ENCODE measurements around the gene IPMK. TPM values are rescaled to one million over a fixed set of nuclear protein-coding genes. Genes with fewer than 3 reads are reported as not detected.

The IPMK gene
- total RNA-seq, 8 experiments from 2014 or later: 8.5 to 12.4 (median 11.6) TPM

- H3K27ac ChIP-seq: no peak overlapping the region
- WGBS, 10 experiments: 0 to 77% (median 45%) methylated on average over 1 to 3 of the region's 3 CpGs; no CpG with 5 or more reads in 2 of the 10 experiments
- in situ Hi-C loops (cut with MboI; ENCODE audit: low pct_unique_long_range_greater_than_20kb in 2 of 9, low sequenced_read_pairs in 9 of 9, unreplicated experiment in 9 of 9): loop anchor here in 3 of 9 experiments (5.0 to 25.0 kb wide), 2 partner anchors 98 to 103 kb away; no protein-coding TSS in a partner anchor
- no peaks in the 10 kb centered on the region for H3K4me1 ChIP-seq (replicated peaks in 1 of 2)
- no peak overlapping the region for H3K4me3 ChIP-seq
- peak in 3 of 8 experiments; percentile 86 to 99 (median 99) for ATAC-seq (replicated peaks in 6 of 8)
Measured at GRCh38 chr10:58189269-58189668, 78.4 kb downstream of the IPMK start.

GRCh38 chr10:58184120-58184670, 83.5 kb downstream of the IPMK start:
- H3K4me1 ChIP-seq (replicated peaks in 1 of 2): no peaks in the 10 kb centered on the region
- H3K27ac ChIP-seq: no peak overlapping the region
- 76 to 96% (median 90%) methylated on average over 2 to 7 of the region's 7 CpGs; no CpG with 5 or more reads in 1 of the 10 experiments for WGBS, 10 experiments
- in situ Hi-C loops (cut with MboI; ENCODE audit: low pct_unique_long_range_greater_than_20kb in 2 of 9, low sequenced_read_pairs in 9 of 9, unreplicated experiment in 9 of 9): loop anchor here in 2 of 9 experiments (25.0 kb wide), 1 partner anchor 103 kb away; no protein-coding TSS in a partner anchor
- no peak for ATAC-seq (replicated peaks in 6 of 8)
- no peak overlapping the region for H3K4me3 ChIP-seq

GRCh38 chr10:58180666-58181065, 87.0 kb downstream of the IPMK start:
- H3K4me1 ChIP-seq (replicated peaks in 1 of 2): peaks cover 0 to 7% of the 10 kb centered on the region in 2 donors
- H3K4me3 ChIP-seq: no peak overlapping the region
- no peak overlapping the region for H3K27ac ChIP-seq
- WGBS, 10 experiments: 41 to 100% (median 91%) methylated on average over 2 to 5 of the region's 6 CpGs; no CpG with 5 or more reads in 3 of the 10 experiments
- in situ Hi-C loops (cut with MboI; ENCODE audit: low pct_unique_long_range_greater_than_20kb in 2 of 9, low sequenced_read_pairs in 9 of 9, unreplicated experiment in 9 of 9): loop anchor here in 2 of 9 experiments (25.0 kb wide), 1 partner anchor 107 kb away; no protein-coding TSS in a partner anchor
- ATAC-seq (replicated peaks in 6 of 8): peak in 3 of 8 experiments; percentile 33 to 62 (median 34)

GRCh38 chr10:58179238-58179637, 88.5 kb downstream of the IPMK start:
- no peak overlapping the region for H3K4me3 ChIP-seq
- peak in 4 of 8 experiments; percentile 24 to 75 (median 44) for ATAC-seq (replicated peaks in 6 of 8)
- WGBS, 10 experiments: 69 to 100% (median 90%) methylated on average over 1 to 2 of the region's 2 CpGs; no CpG with 5 or more reads in 3 of the 10 experiments
- H3K27ac ChIP-seq: no peak overlapping the region
- in situ Hi-C loops (cut with MboI; ENCODE audit: low pct_unique_long_range_greater_than_20kb in 2 of 9, low sequenced_read_pairs in 9 of 9, unreplicated experiment in 9 of 9): loop anchor here in 2 of 9 experiments (25.0 kb wide), 1 partner anchor 108 kb away; no protein-coding TSS in a partner anchor
- peaks cover 0 to 7% of the 10 kb centered on the region in 2 donors for H3K4me1 ChIP-seq (replicated peaks in 1 of 2)

GRCh38 chr10:58178811-58179210, 88.9 kb downstream of the IPMK start:
- peak in 4 of 8 experiments; percentile 4 to 28 (median 22) for ATAC-seq (replicated peaks in 6 of 8)

GRCh38 chr10:58177362-58177947, 90.2 kb downstream of the IPMK start:
- no peak overlapping the region for H3K4me3 ChIP-seq
- H3K4me1 ChIP-seq (replicated peaks in 1 of 2): peaks cover 0 to 7% of the 10 kb centered on the region in 2 donors
- in situ Hi-C loops (cut with MboI; ENCODE audit: low pct_unique_long_range_greater_than_20kb in 2 of 9, low sequenced_read_pairs in 9 of 9, unreplicated experiment in 9 of 9): loop anchor here in 2 of 9 experiments (25.0 kb wide), 1 partner anchor 110 kb away; no protein-coding TSS in a partner anchor
- 0 to 100% (median 28%) methylated on average over 1 to 3 of the region's 3 CpGs for WGBS, 10 experiments
- H3K27ac ChIP-seq: no peak overlapping the region
- ATAC-seq (replicated peaks in 6 of 8): no peak

More at GRCh38 chr10:58178811-58179210, 88.9 kb downstream of the IPMK start:
- H3K27ac ChIP-seq: no peak overlapping the region
- 0 to 80% (median 43%) methylated on average over 1 of the region's 1 CpG; no CpG with 5 or more reads in 5 of the 10 experiments for WGBS, 10 experiments
- peaks cover 0 to 7% of the 10 kb centered on the region in 2 donors for H3K4me1 ChIP-seq (replicated peaks in 1 of 2)
- H3K4me3 ChIP-seq: no peak overlapping the region
- in situ Hi-C loops (cut with MboI; ENCODE audit: low pct_unique_long_range_greater_than_20kb in 2 of 9, low sequenced_read_pairs in 9 of 9, unreplicated experiment in 9 of 9): loop anchor here in 2 of 9 experiments (25.0 kb wide), 1 partner anchor 108 kb away; no protein-coding TSS in a partner anchor

- in situ Hi-C loops (cut with MboI; ENCODE audit: low pct_unique_long_range_greater_than_20kb in 2 of 9, low sequenced_read_pairs in 9 of 9, unreplicated experiment in 9 of 9): loop anchor here in 2 of 9 experiments (25.0 kb wide), 1 partner anchor 111 kb away; no protein-coding TSS in a partner anchor
- peak in 4 of 8 experiments; percentile 22 to 44 (median 38) for ATAC-seq (replicated peaks in 6 of 8)
Measured at GRCh38 chr10:58175990-58176900, 91.4 kb downstream of the IPMK start.

GRCh38 chr10:58174831-58175230, 92.9 kb downstream of the IPMK start:
- in situ Hi-C loops (cut with MboI; ENCODE audit: low pct_unique_long_range_greater_than_20kb in 2 of 9, low sequenced_read_pairs in 9 of 9, unreplicated experiment in 9 of 9): loop anchor here in 3 of 9 experiments (5.0 to 25.0 kb wide), 2 partner anchors 102 to 112 kb away; no protein-coding TSS in a partner anchor
- no peak overlapping the region for H3K4me3 ChIP-seq
- peaks cover 0 to 7% of the 10 kb centered on the region in 2 donors for H3K4me1 ChIP-seq (replicated peaks in 1 of 2)
- WGBS, 10 experiments: 20 to 100% (median 88%) methylated on average over 1 to 5 of the region's 5 CpGs; no CpG with 5 or more reads in 2 of the 10 experiments
- no peak overlapping the region for H3K27ac ChIP-seq
- ATAC-seq (replicated peaks in 6 of 8): no peak

More at GRCh38 chr10:58175990-58176900, 91.4 kb downstream of the IPMK start:
- H3K4me3 ChIP-seq: no peak overlapping the region
- H3K4me1 ChIP-seq (replicated peaks in 1 of 2): peaks cover 0 to 7% of the 10 kb centered on the region in 2 donors
- no peak overlapping the region for H3K27ac ChIP-seq
- WGBS, 10 experiments: 0 to 46% (median 8%) methylated on average over 1 to 2 of the region's 2 CpGs; no CpG with 5 or more reads in 1 of the 10 experiments

- in situ Hi-C loops (cut with MboI; ENCODE audit: low pct_unique_long_range_greater_than_20kb in 2 of 9, low sequenced_read_pairs in 9 of 9, unreplicated experiment in 9 of 9): loop anchor here in 1 of 9 experiments (5.0 kb wide), 1 partner anchor 104 kb away; no protein-coding TSS in a partner anchor
- no peak overlapping the region for H3K4me3 ChIP-seq
- no peak for ATAC-seq (replicated peaks in 6 of 8)
- H3K27ac ChIP-seq: no peak overlapping the region
- peaks cover 0 to 7% of the 10 kb centered on the region in 2 donors for H3K4me1 ChIP-seq (replicated peaks in 1 of 2)
- WGBS, 10 experiments: 42 to 96% (median 82%) methylated on average over 2 of the region's 2 CpGs; no CpG with 5 or more reads in 4 of the 10 experiments
Measured at GRCh38 chr10:58173391-58173790, 94.3 kb downstream of the IPMK start.

GRCh38 chr10:58171146-58171545, 96.5 kb downstream of the IPMK start:
- Histone ChIP-seq H3K4me3 (no peak overlapping the region), H3K27ac (no peak overlapping the region), H3K4me1 (replicated peaks in 1 of 2) (no peaks in the 10 kb centered on the region)
- ATAC-seq (replicated peaks in 6 of 8): peak in 2 of 8 experiments; percentile 83 to 94
- WGBS, 10 experiments: 0 to 100% (median 80%) methylated on average over 1 of the region's 1 CpG; no CpG with 5 or more reads in 2 of the 10 experiments
- in situ Hi-C loops (cut with MboI; ENCODE audit: low pct_unique_long_range_greater_than_20kb in 2 of 9, low sequenced_read_pairs in 9 of 9, unreplicated experiment in 9 of 9): loop anchor here in 1 of 9 experiments (5.0 kb wide), 1 partner anchor 106 kb away; no protein-coding TSS in a partner anchor

- peak in 2 of 8 experiments; percentile 36 to 38 for ATAC-seq (replicated peaks in 6 of 8)
- no peak overlapping the region for H3K27ac ChIP-seq
- 0 to 100% (median 74%) methylated on average over 1 to 4 of the region's 4 CpGs; no CpG with 5 or more reads in 4 of the 10 experiments for WGBS, 10 experiments
- H3K4me1 ChIP-seq (replicated peaks in 1 of 2): no peaks in the 10 kb centered on the region
- no peak overlapping the region for H3K4me3 ChIP-seq
- in situ Hi-C loops (cut with MboI; ENCODE audit: low pct_unique_long_range_greater_than_20kb in 2 of 9, low sequenced_read_pairs in 9 of 9, unreplicated experiment in 9 of 9): loop anchor here in 1 of 9 experiments (10.0 kb wide), 1 partner anchor 230 kb away; no protein-coding TSS in a partner anchor
Measured at GRCh38 chr10:58164517-58164916, 103.2 kb downstream of the IPMK start.

GRCh38 chr10:58158806-58159205, 108.9 kb downstream of the IPMK start:
- Histone ChIP-seq H3K27ac (no peak overlapping the region), H3K4me3 (no peak overlapping the region), H3K4me1 (replicated peaks in 1 of 2) (no peaks in the 10 kb centered on the region)
- no peak for ATAC-seq (replicated peaks in 6 of 8)
- in situ Hi-C loops (cut with MboI; ENCODE audit: low pct_unique_long_range_greater_than_20kb in 2 of 9, low sequenced_read_pairs in 9 of 9, unreplicated experiment in 9 of 9): no loop called here
- WGBS, 10 experiments: 44 to 100% (median 88%) methylated on average over 2 to 4 of the region's 4 CpGs; no CpG with 5 or more reads in 4 of the 10 experiments

Data from motor neuron (in vitro differentiated cells).